MM.1S (cell line): Measurements from ENCODE around the gene SMURF1.

ENCODE experiments used
- DNase-seq: peaks from one replicate; pipeline ENCODE4 v3.0.0-alpha.2; 2015
- H2AFZ ChIP-seq: fragments of 300-600 bp; sonication (generic); 2 replicates; pipeline ENCODE4 v1.6.0; 2016; ENCODE audit warnings: antibody characterized with exemption, low read length
- H3F3A ChIP-seq: fragments of 300-600 bp; sonication (generic); 2 replicates; pipeline ENCODE4 v1.6.1; 2016; ENCODE audit warnings: mild to moderate bottlenecking, antibody characterized with exemption, low read length, moderate library complexity, mixed read lengths; ENCODE audit not compliant: insufficient read depth
- H3K27ac ChIP-seq: fragments of 300-600 bp; sonication (generic); 2 replicates; pipeline ENCODE4 v1.5.1; 2016; ENCODE audit warnings: mild to moderate bottlenecking, low read length
- H3K27me3 ChIP-seq: fragments of 300-600 bp; sonication (generic); replicated peaks from 2 replicates; pipeline ENCODE4 v1.6.0; 2016; ENCODE audit warnings: low read length; ENCODE audit not compliant: insufficient read depth
- H3K36me3 ChIP-seq: fragments of 300-600 bp; sonication (generic); replicated peaks from 2 replicates; pipeline ENCODE4 v1.6.1; 2016; ENCODE audit warnings: mild to moderate bottlenecking, low read length, mixed read lengths; ENCODE audit not compliant: insufficient read depth
- H3K4me1 ChIP-seq: fragments of 300-600 bp; sonication (generic); 2 replicates; pipeline ENCODE4 v1.6.1; 2016; ENCODE audit warnings: low read length, mixed read lengths
- H3K4me2 ChIP-seq: fragments of 300-600 bp; sonication (generic); 2 replicates; pipeline ENCODE4 v1.6.0; 2016; ENCODE audit warnings: low read depth, low read length
- H3K4me3 ChIP-seq: fragments of 300-600 bp; sonication (generic); 2 replicates; pipeline ENCODE4 v1.5.1; 2016; ENCODE audit warnings: low read length, mixed read lengths
- H3K79me2 ChIP-seq: fragments of 300-600 bp; sonication (generic); 2 replicates; pipeline ENCODE4 v1.6.1; 2016; ENCODE audit warnings: mixed run types, low read length, mixed read lengths
- H3K9ac ChIP-seq: fragments of 300-600 bp; sonication (generic); 2 replicates; pipeline ENCODE4 v1.6.1; 2016; ENCODE audit warnings: low read length, mixed read lengths
- H3K9me2 ChIP-seq: fragments of 300-600 bp; sonication (generic); replicated peaks from 2 replicates; pipeline ENCODE4 v1.6.1; 2016; ENCODE audit warnings: mild to moderate bottlenecking, low read length, mixed read lengths; ENCODE audit not compliant: insufficient read depth
- H3K9me3 ChIP-seq: fragments of 300-600 bp; sonication (generic); replicated peaks from 2 replicates; pipeline ENCODE4 v1.6.1; 2016; ENCODE audit warnings: mild to moderate bottlenecking, low read length, mixed read lengths; ENCODE audit not compliant: insufficient read depth
- H4K20me1 ChIP-seq: fragments of 300-600 bp; sonication (generic); 2 replicates; pipeline ENCODE4 v1.6.1; 2016; ENCODE audit warnings: mild to moderate bottlenecking, low read length, moderate library complexity, mixed read lengths; ENCODE audit not compliant: insufficient read depth
- CTCF ChIP-seq: fragments of 300-600 bp; sonication (generic); IDR thresholded peaks from 2 replicates; pipeline ENCODE4 v1.5.1; 2016; ENCODE audit warnings: antibody characterized with exemption, low read length, mixed read lengths
- EZH2 ChIP-seq: fragments of 300-600 bp; sonication (generic); optimal IDR thresholded peaks from 2 replicates; pipeline ENCODE3; 2017; ENCODE audit warnings: low read depth, mild to moderate bottlenecking, antibody characterized with exemption, low read length, mixed read lengths
- EZH2phosphoT487 ChIP-seq: fragments of 300-600 bp; sonication (generic); IDR thresholded peaks from 2 replicates; pipeline ENCODE4 v1.6.1; 2018; ENCODE audit warnings: antibody characterized with exemption, low read length

The SMURF1 gene

GRCh38 chr7:98984126-98984525, 159.8 kb downstream of the SMURF1 start:
- Histone ChIP-seq H3K79me2 (0 out of 2 replicates have a peak, but pooled peaks cover 3% of the 10 kb centered on the region), H3K4me1 (no peaks in the 10 kb centered on the region), H3K9me2 (no peaks in the 10 kb centered on the region), H3K36me3 (peaks cover 25% of the 10 kb centered on the region; the same call in 1 of the 2 replicates), H4K20me1 (no peaks in the 10 kb centered on the region), H3F3A (no peaks in the 10 kb centered on the region), H3K4me2 (no peak overlapping the region), H3K27me3 (no peaks in the 10 kb centered on the region), H3K4me3 (no peak overlapping the region), H2AFZ (no peak overlapping the region), H3K9ac (no peak overlapping the region), H3K9me3 (no peaks in the 10 kb centered on the region), H3K27ac (no peak overlapping the region)
- no peak for TF ChIP-seq EZH2
- no peak for TF ChIP-seq CTCF
- TF ChIP-seq EZH2phosphoT487 = no peak
- DNase-seq = no peak

GRCh38 chr7:98982686-98983085, 161.2 kb downstream of the SMURF1 start:
- no peaks in the 10 kb centered on the region for H3K4me1 ChIP-seq
- no peak for DNase-seq
- TF ChIP-seq EZH2phosphoT487 (no peak), EZH2 (no peak), CTCF (no peak)
- no peaks in the 10 kb centered on the region for H3K9me3 ChIP-seq
- no peaks in the 10 kb centered on the region for H3F3A ChIP-seq
- no peaks in the 10 kb centered on the region for H4K20me1 ChIP-seq
- H3K36me3 ChIP-seq = peaks cover 17% of the 10 kb centered on the region
- H3K4me2 ChIP-seq = no peak overlapping the region
- no peak overlapping the region for H3K4me3 ChIP-seq
- H3K27me3 ChIP-seq = no peaks in the 10 kb centered on the region
- no peak overlapping the region for H2AFZ ChIP-seq
- H3K79me2 ChIP-seq = 0 out of 2 replicates have a peak, but pooled peaks cover 3% of the 10 kb centered on the region
- no peaks in the 10 kb centered on the region for H3K9me2 ChIP-seq
- H3K9ac ChIP-seq = no peak overlapping the region
- H3K27ac ChIP-seq = no peak overlapping the region

GRCh38 chr7:98981701-98982100, 162.2 kb downstream of the SMURF1 start:
- H3K4me3 ChIP-seq = no peak overlapping the region
- 0 out of 2 replicates have a peak, but pooled peaks cover 3% of the 10 kb centered on the region for H3K79me2 ChIP-seq
- H3K27me3 ChIP-seq = no peaks in the 10 kb centered on the region
- no peak for TF ChIP-seq EZH2phosphoT487
- no peak for TF ChIP-seq EZH2
- no peak for TF ChIP-seq CTCF
- no peaks in the 10 kb centered on the region for H3K9me2 ChIP-seq
- DNase-seq = no peak
- no peak overlapping the region for H3K9ac ChIP-seq
- H3K36me3 ChIP-seq = peaks cover 13% of the 10 kb centered on the region
- H3K27ac ChIP-seq = no peak overlapping the region
- H3K4me2 ChIP-seq = no peak overlapping the region
- no peak overlapping the region for H2AFZ ChIP-seq
- no peaks in the 10 kb centered on the region for H4K20me1 ChIP-seq
- H3K4me1 ChIP-seq = no peaks in the 10 kb centered on the region
- no peaks in the 10 kb centered on the region for H3F3A ChIP-seq
- no peaks in the 10 kb centered on the region for H3K9me3 ChIP-seq
